ENCODE results near the gene USF3. TPM values are rescaled to one million over a fixed set of nuclear protein-coding genes. Genes with fewer than 3 reads are reported as not detected.

USF3 gene
- total and polyA plus RNA-seq, 3 donors from 2014 or later, result 8.6 to 25.4 (median 22.7) TPM

- H3K4me3 ChIP-seq, result no peak overlapping the region
Observed at GRCh38 chr3:113629584-113630421, 66.6 kb downstream of the USF3 start.

GRCh38 chr3:113628788-113629187 lies 67.7 kb downstream of the USF3 start:
- Histone ChIP-seq H3K36me3 (ENCODE audit: low read depth, missing control alignments) (no peaks in the 10 kb centered on the region), H3K9me3 (no peaks in the 10 kb centered on the region), H3K4me1 (no peaks in the 10 kb centered on the region), H3K27me3 (no peaks in the 10 kb centered on the region), H3K4me3 (no peak overlapping the region), H3K27ac (no peak overlapping the region)
- 82 to 90% methylated on average over 6 of the region's 6 CpGs for WGBS, 2 donors
- intact Hi-C loops (cut with DNase I; ENCODE audit: low total_unique reads), result no loop called here
- no peak for TF ChIP-seq POLR2A (IDR thresholded peaks at IDR 0.05)
- no peak for TF ChIP-seq CTCF (IDR thresholded peaks at IDR 0.05)
- no peak for DNase-seq

More at GRCh38 chr3:113629584-113630421, 66.6 kb downstream of the USF3 start:
- Histone ChIP-seq H3K27ac (no peak overlapping the region), H3K36me3 (ENCODE audit: low read depth, missing control alignments) (no peaks in the 10 kb centered on the region), H3K4me1 (no peaks in the 10 kb centered on the region), H3K27me3 (no peaks in the 10 kb centered on the region), H3K9me3 (no peaks in the 10 kb centered on the region)
- TF ChIP-seq POLR2A (IDR thresholded peaks at IDR 0.05), result no peak
- TF ChIP-seq CTCF (IDR thresholded peaks at IDR 0.05), result no peak
- DNase-seq, result no peak
- 66 to 70% methylated on average over 16 of the region's 16 CpGs for WGBS, 2 donors
- intact Hi-C loops (cut with DNase I; ENCODE audit: low total_unique reads), result no loop called here

GRCh38 chr3:113628316-113628715 lies 68.1 kb downstream of the USF3 start:
- Histone ChIP-seq H3K4me1 (no peaks in the 10 kb centered on the region), H3K9me3 (no peaks in the 10 kb centered on the region), H3K27ac (no peak overlapping the region), H3K27me3 (no peaks in the 10 kb centered on the region), H3K36me3 (ENCODE audit: low read depth, missing control alignments) (no peaks in the 10 kb centered on the region), H3K4me3 (no peak overlapping the region)
- DNase-seq, result no peak
- TF ChIP-seq POLR2A (IDR thresholded peaks at IDR 0.05), result no peak
- no peak for TF ChIP-seq CTCF (IDR thresholded peaks at IDR 0.05)
- 86 to 94% methylated on average over 2 of the region's 2 CpGs for WGBS, 2 donors
- intact Hi-C loops (cut with DNase I; ENCODE audit: low total_unique reads), result no loop called here

GRCh38 chr3:113626503-113627371 lies 69.7 kb downstream of the USF3 start:
- peak; percentile 62 to 82 (median 79) for TF ChIP-seq CTCF (IDR thresholded peaks at IDR 0.05)
- no peak for TF ChIP-seq POLR2A (IDR thresholded peaks at IDR 0.05)
- Histone ChIP-seq H3K27me3 (no peaks in the 10 kb centered on the region), H3K27ac (no peak overlapping the region), H3K4me1 (no peaks in the 10 kb centered on the region), H3K36me3 (ENCODE audit: low read depth, missing control alignments) (no peaks in the 10 kb centered on the region), H3K4me3 (no peak overlapping the region), H3K9me3 (no peaks in the 10 kb centered on the region)
- peak; percentile 76 for DNase-seq
- intact Hi-C loops (cut with DNase I; ENCODE audit: low total_unique reads), result no loop called here
- 37 to 41% methylated on average over 10 of the region's 10 CpGs for WGBS, 2 donors
